Measurements from ENCODE around the gene GDI1. TPM values are rescaled to one million over a fixed set of nuclear protein-coding genes. Genes with fewer than 3 reads are reported as not detected.
A peak's percentile ranks its signal among the peaks of the same experiment; 100 is the strongest.

Gene GDI1
- total RNA-seq, 2 donors from 2014 or later, result 189 to 223 TPM

DNA sequence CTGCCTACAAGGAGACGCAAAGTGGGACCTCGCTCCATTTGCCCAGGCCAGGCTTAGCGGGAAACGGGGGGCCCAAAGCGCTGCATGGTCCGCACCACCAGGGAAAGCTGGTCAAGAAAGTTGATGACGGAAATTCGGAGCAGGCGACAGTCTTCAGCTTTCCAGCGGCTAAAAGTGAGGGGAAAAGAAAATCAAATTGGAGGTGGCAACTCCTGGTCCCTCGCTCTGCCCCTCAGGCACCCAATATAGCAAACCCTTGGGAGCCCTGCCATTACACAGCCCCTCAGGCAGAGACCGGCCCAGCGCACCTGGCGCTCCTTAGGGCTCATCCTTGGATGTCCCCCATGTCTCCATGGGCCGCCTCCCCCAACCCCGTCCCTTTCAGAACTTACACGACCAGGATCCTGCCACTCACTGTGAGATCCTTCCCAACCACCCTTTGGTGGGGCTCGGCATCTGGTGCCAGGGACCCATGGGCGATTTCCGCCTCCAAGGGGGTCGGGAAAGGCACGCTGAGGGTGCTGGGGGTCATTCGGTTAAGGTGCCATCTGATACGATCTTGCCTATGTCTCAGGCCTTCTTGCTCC lies 41.0 kb downstream of the GDI1 start:
- DNase-seq, result no peak
- Mint-ChIP-seq H3K4me1 (peaks cover 4% of the 10 kb centered on the region), H3K27me3 (no peaks in the 10 kb centered on the region), H3K36me3 (ENCODE audit: low read depth) (no peaks in the 10 kb centered on the region), H3K27ac (peak overlapping the region; percentile 19), H3K4me3 (peak overlapping the region; percentile 81)
- ATAC-seq, result no peak
- H3K9me3 ChIP-seq (ENCODE audit: control insufficient read depth, low read length, poor library complexity, severe bottlenecking), result no peaks in the 10 kb centered on the region

DNA sequence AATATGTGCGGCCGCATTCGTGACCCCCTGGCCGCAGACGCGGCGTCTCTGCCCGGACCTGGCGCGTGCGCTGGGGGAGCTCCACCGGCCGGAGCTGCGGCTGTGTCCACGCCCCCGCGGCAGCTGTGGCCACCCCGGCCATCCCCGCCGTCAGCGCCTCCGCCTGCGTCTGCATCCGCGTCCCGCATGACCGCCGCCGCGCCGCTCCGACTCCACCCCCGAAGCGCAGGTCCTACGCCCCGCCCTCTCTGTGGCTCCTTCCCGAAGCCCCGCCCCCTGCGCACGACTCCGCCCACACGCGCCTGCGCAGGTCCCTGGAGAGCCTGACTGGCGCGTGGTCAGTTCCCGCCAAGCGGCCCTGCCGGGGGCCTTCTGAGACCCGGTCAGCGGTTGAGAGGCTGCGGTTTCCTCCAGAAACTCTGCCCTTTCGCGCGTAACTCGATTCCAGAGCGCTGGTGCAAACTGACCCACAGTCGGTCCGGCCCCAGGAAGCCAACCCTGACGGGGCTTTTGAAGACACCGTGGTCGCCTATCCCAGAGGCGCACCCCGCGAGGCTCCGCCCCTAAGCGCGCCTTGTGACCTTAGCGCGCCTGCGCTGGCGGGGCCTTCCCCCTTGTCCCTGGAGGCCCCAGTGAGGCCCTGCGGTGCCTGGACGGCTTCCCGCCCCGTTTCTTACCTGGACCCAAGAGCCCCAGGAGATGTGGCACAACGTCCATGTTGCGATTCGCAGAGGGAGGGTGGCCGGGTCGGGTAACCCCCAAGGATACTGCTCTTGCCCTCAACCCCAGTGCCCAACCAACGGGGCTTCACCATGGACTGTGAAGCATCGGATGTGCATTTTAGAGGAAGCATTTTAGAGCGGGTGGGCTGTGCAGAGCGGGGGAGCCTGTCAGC lies 42.0 kb downstream of the GDI1 start, which contains the start of gene LAGE3:
TSS of gene LAGE3 (minus strand) at position 554 of the 895 bp plus-strand sequence. CDS start at position 188, 366 bp downstream.
- Mint-ChIP-seq H3K4me1 (peaks cover 6% of the 10 kb centered on the region), H3K36me3 (ENCODE audit: low read depth) (no peaks in the 10 kb centered on the region), H3K4me3 (peak within 1 kb of the TSS; percentile 81), H3K27me3 (no peaks in the 10 kb centered on the region), H3K27ac (peak within 1 kb of the TSS; percentile 88)
- DNase-seq (peak; percentile 88 to 91 (median 88)), ATAC-seq (peak; percentile 90)
- no peaks in the 10 kb centered on the region for H3K9me3 ChIP-seq (ENCODE audit: control insufficient read depth, low read length, poor library complexity, severe bottlenecking)

DNA sequence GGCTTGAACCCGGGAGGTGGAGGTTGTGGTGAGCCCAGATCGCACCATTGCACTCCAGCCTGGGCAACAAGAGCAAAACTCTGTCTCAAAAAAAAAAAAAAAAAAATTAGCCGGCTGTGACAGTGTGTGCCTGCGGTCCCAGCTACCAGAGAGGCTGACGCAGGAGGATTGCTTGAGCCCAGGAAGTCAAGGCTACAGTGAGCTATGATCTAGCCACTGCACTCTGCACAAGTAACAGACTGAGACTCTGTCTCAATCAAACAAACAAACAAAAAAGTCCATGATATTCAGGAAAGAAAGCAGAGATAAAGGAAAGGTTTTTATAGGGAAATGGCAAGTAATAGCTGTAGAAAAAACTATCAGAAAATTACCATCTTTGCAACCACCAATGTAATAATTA lies 44.2 kb downstream of the GDI1 start:
- Mint-ChIP-seq H3K4me3 (no peak overlapping the region), H3K27me3 (no peaks in the 10 kb centered on the region), H3K36me3 (ENCODE audit: low read depth) (no peaks in the 10 kb centered on the region), H3K4me1 (peaks cover 9% of the 10 kb centered on the region), H3K27ac (no peak overlapping the region)
- no peak for DNase-seq
- no peak for ATAC-seq
- no peaks in the 10 kb centered on the region for H3K9me3 ChIP-seq (ENCODE audit: control insufficient read depth, low read length, poor library complexity, severe bottlenecking)

DNA sequence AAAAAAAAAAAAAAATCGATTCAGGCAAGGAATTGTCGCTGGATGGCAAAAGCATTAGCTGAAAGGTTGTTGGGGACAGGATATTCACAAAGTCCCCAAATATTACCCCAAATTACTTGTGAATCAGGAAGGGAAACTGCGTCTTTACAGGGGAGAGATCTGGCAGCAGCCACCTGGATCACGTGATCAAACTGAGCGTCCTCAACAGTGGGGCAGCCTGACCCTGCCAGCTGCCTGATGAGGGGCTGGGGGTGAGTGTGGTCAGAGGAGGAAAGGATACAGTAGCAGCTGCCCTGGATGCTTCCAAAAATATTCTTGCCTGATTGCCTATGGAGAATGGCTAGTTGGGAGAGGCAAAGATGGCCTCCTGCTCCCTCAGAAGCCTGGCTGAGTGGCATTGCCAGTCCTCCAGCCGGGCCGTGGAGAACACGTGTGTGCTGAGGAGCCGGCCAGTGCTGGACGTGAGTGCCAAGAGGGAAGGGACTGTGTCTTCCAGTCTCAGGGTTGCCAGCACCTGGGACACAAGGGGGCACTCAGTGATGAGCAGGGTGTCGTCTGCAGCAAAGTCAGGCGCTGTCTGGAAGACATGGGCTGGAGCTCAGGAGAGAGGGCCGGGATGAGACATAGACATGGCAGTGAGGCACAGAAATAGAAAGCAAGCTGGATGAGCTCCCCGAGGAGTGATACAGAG lies 45.1 kb downstream of the GDI1 start:
- no peaks in the 10 kb centered on the region for H3K9me3 ChIP-seq (ENCODE audit: control insufficient read depth, low read length, poor library complexity, severe bottlenecking)
- H3K4me3 Mint-ChIP-seq, result no peak overlapping the region
- no peaks in the 10 kb centered on the region for H3K27me3 Mint-ChIP-seq
- H3K4me1 Mint-ChIP-seq, result peaks cover 9% of the 10 kb centered on the region
- ATAC-seq, result no peak
- no peaks in the 10 kb centered on the region for H3K36me3 Mint-ChIP-seq (ENCODE audit: low read depth)
- DNase-seq, result no peak
- H3K27ac Mint-ChIP-seq, result peak overlapping the region; percentile 72

DNA sequence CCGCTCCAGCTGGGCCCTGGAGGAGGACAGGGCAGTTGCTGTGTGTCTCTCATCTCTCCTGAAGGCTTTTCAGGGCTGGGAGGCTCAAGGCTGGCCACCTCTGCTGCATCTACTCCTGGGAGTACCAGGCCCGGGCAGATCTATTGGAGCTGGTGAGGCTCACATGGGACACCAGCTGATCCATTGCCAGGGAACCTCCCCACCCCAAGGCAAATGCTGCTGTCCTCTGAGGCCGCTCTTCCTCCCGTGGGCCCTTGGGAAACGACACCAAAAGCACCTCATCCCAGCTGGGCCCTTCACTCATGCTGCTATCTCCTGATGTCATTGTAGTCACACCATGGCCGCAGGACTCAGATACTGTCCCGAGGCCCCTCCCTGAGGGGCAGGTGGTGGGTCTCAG lies 45.8 kb downstream of the GDI1 start:
- no peak overlapping the region for H3K4me3 Mint-ChIP-seq
- no peaks in the 10 kb centered on the region for H3K9me3 ChIP-seq (ENCODE audit: control insufficient read depth, low read length, poor library complexity, severe bottlenecking)
- H3K4me1 Mint-ChIP-seq, result peaks cover 9% of the 10 kb centered on the region
- DNase-seq, result no peak
- no peaks in the 10 kb centered on the region for H3K36me3 Mint-ChIP-seq (ENCODE audit: low read depth)
- H3K27me3 Mint-ChIP-seq, result no peaks in the 10 kb centered on the region
- H3K27ac Mint-ChIP-seq, result no peak overlapping the region
- no peak for ATAC-seq

DNA sequence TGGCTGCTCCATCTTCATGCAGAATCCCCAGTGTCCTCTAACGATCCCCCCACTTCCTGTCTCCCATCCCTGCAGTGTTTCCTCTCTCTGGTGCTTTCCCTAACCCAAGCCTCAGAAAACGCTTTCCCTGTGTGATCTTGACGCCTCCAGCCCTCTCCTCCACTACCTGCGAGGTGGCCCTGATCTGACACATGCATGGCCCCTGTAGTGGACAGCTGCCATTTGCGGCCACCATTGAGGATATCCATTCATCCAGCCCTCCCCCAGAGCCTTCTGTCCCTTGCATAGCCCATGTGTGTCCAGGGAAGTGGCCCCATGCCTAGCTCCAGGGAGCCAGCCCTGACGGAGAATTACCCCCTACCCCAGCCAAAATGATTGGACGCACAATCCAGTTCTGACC lies 46.4 kb downstream of the GDI1 start:
- peaks cover 13% of the 10 kb centered on the region for H3K4me1 Mint-ChIP-seq
- no peaks in the 10 kb centered on the region for H3K27me3 Mint-ChIP-seq
- H3K36me3 Mint-ChIP-seq (ENCODE audit: low read depth), result peaks cover 2% of the 10 kb centered on the region
- no peak overlapping the region for H3K4me3 Mint-ChIP-seq
- ATAC-seq (no peak), DNase-seq (no peak)
- no peak overlapping the region for H3K27ac Mint-ChIP-seq
- H3K9me3 ChIP-seq (ENCODE audit: control insufficient read depth, low read length, poor library complexity, severe bottlenecking), result no peaks in the 10 kb centered on the region

DNA sequence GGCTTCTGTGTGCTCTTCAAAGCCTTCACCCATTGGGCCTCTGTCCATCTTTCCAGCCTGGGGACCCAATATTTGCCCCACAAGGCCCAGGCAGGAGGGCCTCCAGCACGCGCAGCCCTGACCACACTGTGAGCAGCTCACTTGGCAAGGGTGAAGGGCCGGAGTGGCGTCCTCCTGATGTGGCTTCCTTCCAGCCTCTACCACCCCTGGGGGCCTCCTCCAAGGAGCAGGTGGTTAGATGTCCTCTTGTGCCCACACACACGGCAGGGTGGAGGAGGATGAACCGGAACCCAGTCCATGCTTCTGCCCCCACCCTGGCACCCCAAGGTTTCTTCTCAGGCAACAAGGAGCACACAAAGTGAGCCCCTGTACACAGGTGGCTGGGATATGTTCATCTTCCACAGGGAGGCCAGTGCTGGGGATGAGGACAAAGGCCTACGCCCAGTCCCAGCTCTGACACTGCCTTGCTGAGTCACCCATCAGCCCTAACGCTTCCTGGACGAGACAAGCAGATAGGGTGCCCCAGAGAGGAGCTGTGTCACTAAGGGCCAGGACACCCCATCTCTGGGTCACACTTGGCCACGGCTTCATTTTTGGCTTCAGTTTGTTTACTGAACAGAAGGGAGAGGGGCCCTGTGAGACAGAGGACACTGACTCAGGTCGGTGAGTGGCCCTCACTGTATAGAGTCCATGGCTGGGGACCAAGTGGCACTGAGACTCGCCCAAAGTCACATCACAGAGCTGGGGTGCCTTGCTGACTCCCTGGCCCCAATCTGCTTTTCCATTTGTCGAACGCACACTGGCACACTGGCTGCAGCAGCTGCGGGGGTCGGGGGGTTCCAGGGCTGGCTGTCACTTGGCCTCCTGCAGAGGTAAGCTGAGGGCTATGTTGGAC lies 47.5 kb downstream of the GDI1 start:
- DNase-seq (no peak), ATAC-seq (no peak)
- peak overlapping the region; percentile 65 for H3K4me3 Mint-ChIP-seq
- peaks cover 2% of the 10 kb centered on the region for H3K36me3 Mint-ChIP-seq (ENCODE audit: low read depth)
- H3K27ac Mint-ChIP-seq, result no peak overlapping the region
- H3K9me3 ChIP-seq (ENCODE audit: control insufficient read depth, low read length, poor library complexity, severe bottlenecking), result no peaks in the 10 kb centered on the region
- peaks cover 14% of the 10 kb centered on the region for H3K4me1 Mint-ChIP-seq
- H3K27me3 Mint-ChIP-seq, result no peaks in the 10 kb centered on the region

DNA sequence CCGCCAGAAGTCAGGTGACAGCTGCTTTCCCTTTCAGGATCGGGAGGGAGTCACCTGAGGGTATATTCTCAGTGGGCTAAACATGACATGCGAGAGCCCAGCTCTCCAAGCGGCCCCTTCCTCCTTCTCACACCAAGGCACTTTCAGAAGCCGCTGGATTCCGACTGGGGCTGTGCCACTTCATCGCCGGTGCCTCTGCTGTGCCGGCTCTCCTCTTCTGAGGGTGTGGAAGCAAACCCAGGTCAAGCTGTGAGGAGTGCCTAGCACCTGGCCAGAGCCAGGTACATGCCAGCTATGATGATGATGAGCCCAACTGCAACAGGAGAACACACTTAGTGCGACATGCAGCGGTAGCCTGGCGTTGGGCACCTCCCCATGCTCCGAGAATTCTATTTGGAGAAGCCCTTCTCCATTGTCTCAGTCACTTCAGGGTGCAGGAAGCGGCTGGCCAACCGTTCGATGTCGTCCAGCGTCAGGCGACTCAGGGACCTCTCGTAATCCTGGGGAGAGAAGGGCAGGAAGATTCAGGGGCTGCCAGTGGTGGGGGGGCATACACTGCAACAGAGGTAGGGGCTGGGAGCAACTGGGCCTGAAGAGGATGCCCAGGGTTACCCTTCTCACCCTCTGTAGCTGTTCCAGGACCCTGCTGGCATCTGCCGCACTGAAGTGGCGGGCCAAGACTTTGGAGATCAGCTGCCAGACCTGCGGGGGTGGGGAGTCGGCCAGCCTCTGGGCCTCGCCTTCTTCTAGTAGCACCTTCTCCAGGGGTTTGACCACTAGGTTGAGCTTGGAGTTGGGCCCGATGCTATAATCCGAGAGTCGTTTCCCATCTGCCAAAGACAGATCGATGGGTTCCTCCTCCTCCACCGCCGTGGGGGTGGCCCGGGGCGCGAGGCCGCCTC lies 48.4 kb downstream of the GDI1 start:
- Mint-ChIP-seq H3K27ac (no peak overlapping the region), H3K36me3 (ENCODE audit: low read depth) (peaks cover 2% of the 10 kb centered on the region), H3K4me1 (peaks cover 17% of the 10 kb centered on the region), H3K27me3 (no peaks in the 10 kb centered on the region), H3K4me3 (peak overlapping the region; percentile 65)
- no peaks in the 10 kb centered on the region for H3K9me3 ChIP-seq (ENCODE audit: control insufficient read depth, low read length, poor library complexity, severe bottlenecking)
- no peak for ATAC-seq
- DNase-seq, result no peak

DNA sequence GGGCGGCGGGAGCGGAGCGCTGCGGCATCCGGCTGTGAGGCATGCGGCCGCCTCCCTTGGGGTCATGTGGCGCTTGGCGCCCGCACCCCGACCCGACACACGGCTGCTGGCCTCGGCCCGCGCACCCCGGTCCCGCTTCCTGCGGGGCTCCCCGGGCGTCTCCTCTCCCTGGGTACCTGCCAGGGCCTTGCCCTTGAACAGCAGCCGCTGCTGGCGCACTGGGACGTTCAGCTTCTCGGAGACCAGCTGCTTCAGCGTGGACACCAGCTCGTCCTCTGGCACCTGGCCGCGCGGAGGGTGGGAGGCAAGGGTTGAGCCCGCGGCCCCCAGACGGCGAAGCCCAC lies 49.1 kb downstream of the GDI1 start:
- Mint-ChIP-seq H3K36me3 (ENCODE audit: low read depth) (peaks cover 2% of the 10 kb centered on the region), H3K27ac (no peak overlapping the region), H3K27me3 (no peaks in the 10 kb centered on the region), H3K4me3 (peak overlapping the region; percentile 65), H3K4me1 (peaks cover 17% of the 10 kb centered on the region)
- H3K9me3 ChIP-seq (ENCODE audit: control insufficient read depth, low read length, poor library complexity, severe bottlenecking), result no peaks in the 10 kb centered on the region
- DNase-seq (peak in 2 of 3 donors; percentile 20 to 21), ATAC-seq (peak; percentile 7)

DNA sequence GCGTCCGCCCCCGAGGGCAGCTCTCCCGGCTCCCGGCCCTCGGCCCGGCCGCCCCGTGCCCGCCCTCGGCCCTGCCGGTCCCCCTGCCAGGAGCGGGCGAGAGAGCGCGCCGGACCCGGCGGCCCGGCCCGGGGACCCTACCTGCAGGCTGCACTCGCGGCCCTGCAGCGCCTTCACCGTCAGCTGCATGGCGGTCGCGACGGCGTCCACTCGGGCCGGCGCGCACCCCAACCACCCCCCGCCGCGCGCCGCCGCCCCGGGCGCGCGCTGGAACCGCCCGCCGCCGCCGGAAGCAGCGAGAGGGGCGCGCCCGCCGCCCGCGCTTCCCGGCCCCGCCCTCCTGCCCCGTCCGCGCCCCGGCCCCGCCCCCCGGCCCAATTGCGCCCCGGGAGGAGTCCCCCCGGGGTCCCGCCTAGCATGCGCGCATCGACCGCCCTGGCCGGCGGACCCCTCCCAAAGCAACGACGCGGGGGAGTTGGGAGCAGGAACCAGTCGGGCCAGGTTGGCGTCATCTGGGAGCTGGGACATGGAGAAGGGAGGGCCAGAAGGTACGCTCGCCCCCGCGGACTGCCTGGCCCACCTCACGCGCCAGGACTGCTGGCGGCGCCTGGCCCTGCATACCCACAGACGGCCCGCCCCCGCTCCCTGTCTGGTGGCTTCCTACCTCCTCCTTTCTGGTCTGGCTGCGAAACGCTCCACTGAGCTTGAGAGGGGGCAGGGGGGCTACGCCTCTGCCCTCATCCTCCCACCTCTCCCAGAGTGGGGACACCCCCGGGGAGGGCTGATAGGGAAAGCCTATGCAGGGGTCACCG lies 49.6 kb downstream of the GDI1 start, which contains the start of gene UBL4A:
TSS of gene UBL4A (minus strand) at position 220 of the 812 bp plus-strand sequence. CDS start at position 189, 31 bp downstream.
- ATAC-seq, result peak; percentile 24
- H3K27ac Mint-ChIP-seq, result no peak within 1 kb of the TSS
- H3K27me3 Mint-ChIP-seq, result no peaks in the 10 kb centered on the region
- peak; percentile 26 to 61 (median 52) for DNase-seq
- H3K36me3 Mint-ChIP-seq (ENCODE audit: low read depth), result peaks cover 2% of the 10 kb centered on the region
- peaks cover 17% of the 10 kb centered on the region for H3K4me1 Mint-ChIP-seq
- no peaks in the 10 kb centered on the region for H3K9me3 ChIP-seq (ENCODE audit: control insufficient read depth, low read length, poor library complexity, severe bottlenecking)
- H3K4me3 Mint-ChIP-seq, result peak within 1 kb of the TSS; percentile 87

DNA sequence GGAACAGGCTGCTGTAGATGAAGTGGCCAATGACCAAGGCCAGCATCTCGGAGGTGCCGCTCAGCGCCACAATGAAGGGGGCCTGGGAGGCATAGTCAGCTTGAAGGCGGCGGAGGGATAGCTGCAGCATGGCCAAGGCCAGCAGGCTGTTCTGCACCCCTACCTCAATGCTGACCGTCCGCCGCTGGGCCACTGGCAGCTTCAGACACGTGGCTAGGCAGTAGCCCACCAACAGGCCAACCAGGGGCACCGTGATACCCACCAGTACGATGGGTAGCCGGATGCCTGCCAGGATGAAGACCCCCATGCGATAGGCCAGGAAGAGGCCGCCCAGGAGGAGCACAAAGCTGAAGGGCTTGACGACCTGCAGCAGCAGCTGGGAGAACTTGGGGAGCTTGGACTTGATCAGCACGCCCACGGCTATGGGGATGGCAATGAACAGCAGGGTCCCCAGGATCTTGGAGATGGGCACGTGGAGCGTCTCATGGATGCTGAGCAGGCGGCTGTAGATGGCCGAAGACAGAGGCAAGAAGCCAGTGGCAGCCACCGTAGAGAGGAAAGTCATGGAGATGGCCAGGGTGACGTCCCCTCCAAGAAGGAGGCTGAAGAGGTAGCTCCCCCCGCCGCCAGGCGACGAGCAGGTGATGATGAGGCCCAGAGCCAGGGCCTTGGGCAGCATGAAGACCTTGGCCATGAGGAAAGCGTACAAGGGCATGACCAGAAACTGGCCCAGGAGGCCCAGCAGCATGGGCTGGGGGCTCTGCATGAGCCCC lies 50.8 kb downstream of the GDI1 start:
- DNase-seq (no peak), ATAC-seq (no peak)
- Mint-ChIP-seq H3K4me1 (peaks cover 17% of the 10 kb centered on the region), H3K4me3 (peak overlapping the region; percentile 56), H3K27me3 (no peaks in the 10 kb centered on the region), H3K27ac (peak overlapping the region; percentile 76), H3K36me3 (ENCODE audit: low read depth) (peaks cover 2% of the 10 kb centered on the region)
- no peaks in the 10 kb centered on the region for H3K9me3 ChIP-seq (ENCODE audit: control insufficient read depth, low read length, poor library complexity, severe bottlenecking)
